ENCODE measurements around the gene FYB1.

The FYB1 gene

GRCh38 chr5:39116344-39117170, 102.8 kb downstream of the FYB1 start:
- Histone ChIP-seq H2BK12ac (ENCODE audit: low read length) (no peak overlapping the region), H3K79me1 (ENCODE audit: low read depth, low read length) (no peaks in the 10 kb centered on the region), H3K14ac (ENCODE audit: low read length) (no peak overlapping the region), H2AFZ (ENCODE audit: low read length) (no peak overlapping the region), H3K4me1 (ENCODE audit: control insufficient read depth in 2 of 2, insufficient read depth in 1 of 2, low read depth in 1 of 2, low read length in 2 of 2) (no peaks in the 10 kb centered on the region), H3K9ac (ENCODE audit: low read depth, low read length, poor library complexity) (no peak overlapping the region), H3K27ac (replicated peaks; ENCODE audit: low read length) (no peak overlapping the region), H3K18ac (ENCODE audit: low read length) (no peak overlapping the region), H3K4me3 (ENCODE audit: low read length in 2 of 2) (no peak overlapping the region), H3K4ac (ENCODE audit: low read length) (no peak overlapping the region), H3K4me2 (ENCODE audit: insufficient read depth, low read length, poor library complexity, severe bottlenecking) (no peak overlapping the region), H4K91ac (ENCODE audit: low read depth, low read length, poor library complexity) (no peak overlapping the region), H3K23ac (ENCODE audit: low read depth, low read length, poor library complexity) (no peak overlapping the region), H2BK15ac (ENCODE audit: low read length) (no peak overlapping the region), H3K36me3 (replicated peaks in 1 of 2; ENCODE audit: control insufficient read depth in 2 of 2, insufficient read depth in 2 of 2, low read length in 2 of 2) (no peaks in the 10 kb centered on the region), H2BK120ac (ENCODE audit: low read depth, low read length) (no peak overlapping the region), H2AK5ac (ENCODE audit: low read depth, low read length) (no peak overlapping the region), H4K8ac (ENCODE audit: low read depth, low read length) (no peak overlapping the region), H3K27me3 (ENCODE audit: control insufficient read depth in 3 of 3, insufficient read depth in 3 of 3, low read depth in 1 of 3, low read length in 3 of 3) (no peaks in the 10 kb centered on the region), H2BK5ac (ENCODE audit: low read length) (no peak overlapping the region), H3K9me3 (replicated peaks in 1 of 2; ENCODE audit: control insufficient read depth in 2 of 2, insufficient read depth in 1 of 2, low read depth in 1 of 2, low read length in 2 of 2) (no peaks in the 10 kb centered on the region)
- no peak for DNase-seq (ENCODE audit: low spot score)
- no CpG with 5 or more reads among the region's 3 CpGs for WGBS, 2 donors (ENCODE audit: extremely low coverage in 2 of 2, insufficient read length in 2 of 2, insufficient replicate concordance in 1 of 2)

GRCh38 chr5:39115644-39116343, 103.6 kb downstream of the FYB1 start:
- Histone ChIP-seq H2BK12ac (ENCODE audit: low read length) (no peak overlapping the region), H2AFZ (ENCODE audit: low read length) (no peak overlapping the region), H3K14ac (ENCODE audit: low read length) (no peak overlapping the region), H3K27ac (replicated peaks; ENCODE audit: low read length) (no peak overlapping the region), H3K4ac (ENCODE audit: low read length) (no peak overlapping the region), H4K8ac (ENCODE audit: low read depth, low read length) (no peak overlapping the region), H2BK120ac (ENCODE audit: low read depth, low read length) (no peak overlapping the region), H2AK5ac (ENCODE audit: low read depth, low read length) (no peak overlapping the region), H3K9ac (ENCODE audit: low read depth, low read length, poor library complexity) (no peak overlapping the region), H4K91ac (ENCODE audit: low read depth, low read length, poor library complexity) (no peak overlapping the region), H2BK5ac (ENCODE audit: low read length) (no peak overlapping the region), H3K27me3 (ENCODE audit: control insufficient read depth in 3 of 3, insufficient read depth in 3 of 3, low read depth in 1 of 3, low read length in 3 of 3) (no peaks in the 10 kb centered on the region), H3K36me3 (replicated peaks in 1 of 2; ENCODE audit: control insufficient read depth in 2 of 2, insufficient read depth in 2 of 2, low read length in 2 of 2) (no peaks in the 10 kb centered on the region), H2BK15ac (ENCODE audit: low read length) (no peak overlapping the region), H3K9me3 (replicated peaks in 1 of 2; ENCODE audit: control insufficient read depth in 2 of 2, insufficient read depth in 1 of 2, low read depth in 1 of 2, low read length in 2 of 2) (no peaks in the 10 kb centered on the region), H3K23ac (ENCODE audit: low read depth, low read length, poor library complexity) (no peak overlapping the region), H3K4me1 (ENCODE audit: control insufficient read depth in 2 of 2, insufficient read depth in 1 of 2, low read depth in 1 of 2, low read length in 2 of 2) (no peaks in the 10 kb centered on the region), H3K4me3 (ENCODE audit: low read length in 2 of 2) (no peak overlapping the region), H3K18ac (ENCODE audit: low read length) (no peak overlapping the region), H3K4me2 (ENCODE audit: insufficient read depth, low read length, poor library complexity, severe bottlenecking) (no peak overlapping the region), H3K79me1 (ENCODE audit: low read depth, low read length) (no peaks in the 10 kb centered on the region)
- no CpG with 5 or more reads among the region's 5 CpGs for WGBS, 2 donors (ENCODE audit: extremely low coverage in 2 of 2, insufficient read length in 2 of 2, insufficient replicate concordance in 1 of 2)
- no peak for DNase-seq (ENCODE audit: low spot score)

- H3K4me1 ChIP-seq (ENCODE audit: control insufficient read depth in 2 of 2, insufficient read depth in 1 of 2, low read depth in 1 of 2, low read length in 2 of 2): no peaks in the 10 kb centered on the region
- DNase-seq (ENCODE audit: low spot score): no peak
- H3K27ac ChIP-seq (replicated peaks; ENCODE audit: low read length): no peak overlapping the region
- no peak overlapping the region for H3K18ac ChIP-seq (ENCODE audit: low read length)
- H2BK15ac ChIP-seq (ENCODE audit: low read length): no peak overlapping the region
- no peak overlapping the region for H4K8ac ChIP-seq (ENCODE audit: low read depth, low read length)
- H3K4ac ChIP-seq (ENCODE audit: low read length): no peak overlapping the region
- no peak overlapping the region for H3K9ac ChIP-seq (ENCODE audit: low read depth, low read length, poor library complexity)
- no peak overlapping the region for H2AFZ ChIP-seq (ENCODE audit: low read length)
- H2BK120ac ChIP-seq (ENCODE audit: low read depth, low read length): no peak overlapping the region
- no peak overlapping the region for H3K4me2 ChIP-seq (ENCODE audit: insufficient read depth, low read length, poor library complexity, severe bottlenecking)
- H2BK12ac ChIP-seq (ENCODE audit: low read length): no peak overlapping the region
- WGBS, 2 donors (ENCODE audit: extremely low coverage in 2 of 2, insufficient read length in 2 of 2, insufficient replicate concordance in 1 of 2): no CpG with 5 or more reads among the region's 4 CpGs
- H3K9me3 ChIP-seq (replicated peaks in 1 of 2; ENCODE audit: control insufficient read depth in 2 of 2, insufficient read depth in 1 of 2, low read depth in 1 of 2, low read length in 2 of 2): no peaks in the 10 kb centered on the region
- no peak overlapping the region for H3K4me3 ChIP-seq (ENCODE audit: low read length in 2 of 2)
- H2AK5ac ChIP-seq (ENCODE audit: low read depth, low read length): no peak overlapping the region
- no peaks in the 10 kb centered on the region for H3K79me1 ChIP-seq (ENCODE audit: low read depth, low read length)
- H2BK5ac ChIP-seq (ENCODE audit: low read length): no peak overlapping the region
- no peaks in the 10 kb centered on the region for H3K27me3 ChIP-seq (ENCODE audit: control insufficient read depth in 3 of 3, insufficient read depth in 3 of 3, low read depth in 1 of 3, low read length in 3 of 3)
- no peaks in the 10 kb centered on the region for H3K36me3 ChIP-seq (replicated peaks in 1 of 2; ENCODE audit: control insufficient read depth in 2 of 2, insufficient read depth in 2 of 2, low read length in 2 of 2)
- H3K14ac ChIP-seq (ENCODE audit: low read length): no peak overlapping the region
- no peak overlapping the region for H4K91ac ChIP-seq (ENCODE audit: low read depth, low read length, poor library complexity)
- H3K23ac ChIP-seq (ENCODE audit: low read depth, low read length, poor library complexity): no peak overlapping the region
Observed at GRCh38 chr5:39114155-39114554, 105.2 kb downstream of the FYB1 start.

GRCh38 chr5:39113354-39113953, 105.9 kb downstream of the FYB1 start:
- H2BK12ac ChIP-seq (ENCODE audit: low read length): no peak overlapping the region

More at GRCh38 chr5:39113354-39113953, 105.9 kb downstream of the FYB1 start:
- H3K4me2 ChIP-seq (ENCODE audit: insufficient read depth, low read length, poor library complexity, severe bottlenecking): no peak overlapping the region
- H2AK5ac ChIP-seq (ENCODE audit: low read depth, low read length): no peak overlapping the region
- H3K9ac ChIP-seq (ENCODE audit: low read depth, low read length, poor library complexity): no peak overlapping the region
- no peak overlapping the region for H2BK120ac ChIP-seq (ENCODE audit: low read depth, low read length)
- no peak overlapping the region for H3K18ac ChIP-seq (ENCODE audit: low read length)
- H2BK5ac ChIP-seq (ENCODE audit: low read length): no peak overlapping the region
- no peak overlapping the region for H2BK15ac ChIP-seq (ENCODE audit: low read length)
- H3K79me1 ChIP-seq (ENCODE audit: low read depth, low read length): no peaks in the 10 kb centered on the region
- no peaks in the 10 kb centered on the region for H3K4me1 ChIP-seq (ENCODE audit: control insufficient read depth in 2 of 2, insufficient read depth in 1 of 2, low read depth in 1 of 2, low read length in 2 of 2)
- no peak for DNase-seq (ENCODE audit: low spot score)
- no peak overlapping the region for H4K91ac ChIP-seq (ENCODE audit: low read depth, low read length, poor library complexity)
- H3K4me3 ChIP-seq (ENCODE audit: low read length in 2 of 2): no peak overlapping the region
- no CpG with 5 or more reads among the region's 4 CpGs for WGBS, 2 donors (ENCODE audit: extremely low coverage in 2 of 2, insufficient read length in 2 of 2, insufficient replicate concordance in 1 of 2)
- H3K27me3 ChIP-seq (ENCODE audit: control insufficient read depth in 3 of 3, insufficient read depth in 3 of 3, low read depth in 1 of 3, low read length in 3 of 3): no peaks in the 10 kb centered on the region
- no peaks in the 10 kb centered on the region for H3K9me3 ChIP-seq (replicated peaks in 1 of 2; ENCODE audit: control insufficient read depth in 2 of 2, insufficient read depth in 1 of 2, low read depth in 1 of 2, low read length in 2 of 2)
- H3K27ac ChIP-seq (replicated peaks; ENCODE audit: low read length): no peak overlapping the region
- no peak overlapping the region for H3K4ac ChIP-seq (ENCODE audit: low read length)
- no peaks in the 10 kb centered on the region for H3K36me3 ChIP-seq (replicated peaks in 1 of 2; ENCODE audit: control insufficient read depth in 2 of 2, insufficient read depth in 2 of 2, low read length in 2 of 2)
- no peak overlapping the region for H3K23ac ChIP-seq (ENCODE audit: low read depth, low read length, poor library complexity)
- no peak overlapping the region for H4K8ac ChIP-seq (ENCODE audit: low read depth, low read length)
- H3K14ac ChIP-seq (ENCODE audit: low read length): no peak overlapping the region
- no peak overlapping the region for H2AFZ ChIP-seq (ENCODE audit: low read length)

All from neuronal stem cell (in vitro differentiated cells).